Measurements from ENCODE around the gene NRF1. TPM values are rescaled to one million over a fixed set of nuclear protein-coding genes. Genes with fewer than 3 reads are reported as not detected.

The NRF1 gene
- total and polyA plus RNA-seq, 2 of the 13 experiments (the other 11 are each of a cell fraction or from before 2014, with no cell fraction given): 9.3 to 10.1 TPM

DNA sequence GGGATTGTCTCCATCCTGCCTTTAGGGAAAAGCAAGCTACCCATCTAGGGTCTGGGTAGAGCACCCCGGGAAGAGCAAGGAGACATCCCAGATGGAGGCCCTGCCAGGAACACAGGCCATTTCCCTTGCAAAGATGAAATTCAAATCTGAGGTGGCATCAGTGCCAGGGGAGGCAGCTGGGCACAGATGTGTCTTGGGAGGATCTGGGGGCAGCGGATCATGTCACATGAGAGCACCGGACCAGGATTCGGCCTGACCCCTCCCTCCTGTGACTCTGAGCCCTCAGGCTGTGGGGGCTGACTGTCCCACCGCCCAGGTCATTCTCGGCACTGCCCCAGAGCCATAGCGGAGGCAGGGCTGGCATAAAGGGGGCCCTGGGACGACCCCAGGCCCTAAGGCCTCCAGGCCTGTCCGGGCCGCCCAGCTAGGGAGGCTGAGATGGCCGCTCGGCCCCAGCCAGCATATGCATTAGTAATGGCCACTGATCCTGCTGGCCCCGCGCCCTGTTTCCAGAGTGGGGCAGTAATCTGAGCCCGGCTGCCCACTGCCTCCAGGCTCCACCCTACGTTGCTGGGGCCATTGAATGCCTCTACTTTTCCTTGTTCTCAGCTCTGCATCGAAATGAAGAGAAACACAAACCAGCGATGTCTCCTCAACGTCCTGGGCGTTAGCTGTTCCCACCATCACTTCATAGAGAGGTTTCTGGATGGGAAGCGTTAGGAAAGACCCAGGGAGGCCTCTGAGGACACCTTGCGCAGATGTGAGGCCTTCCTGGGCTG is 192.8 kb downstream of the NRF1 start:
- TF ChIP-seq JUND (CRISPR knock-in tag; IDR thresholded peaks at IDR 0.05): no peak
- no peak for TF ChIP-seq KMT2B (CRISPR knock-in tag; IDR thresholded peaks at IDR 0.05)
- TF ChIP-seq ZNF709 (CRISPR knock-in tag; IDR thresholded peaks at IDR 0.05): no peak
- TF ChIP-seq MED1 (CRISPR knock-in tag; IDR thresholded peaks at IDR 0.05): no peak
- no peak for TF ChIP-seq ZBTB10 (CRISPR knock-in tag; IDR thresholded peaks at IDR 0.05; ENCODE audit: borderline replicate concordance)
- no peak for TF ChIP-seq KLF12 (CRISPR knock-in tag; IDR thresholded peaks at IDR 0.05; ENCODE audit: borderline replicate concordance)
- TF ChIP-seq HMG20B (CRISPR knock-in tag; conservative IDR thresholded peaks at IDR 0.05): no peak
- no peak for TF ChIP-seq ZNF780A (CRISPR knock-in tag; IDR thresholded peaks at IDR 0.05)
- no peak for TF ChIP-seq PHF8 (CRISPR knock-in tag; IDR thresholded peaks at IDR 0.05)
- no peak for TF ChIP-seq POGZ (CRISPR knock-in tag; IDR thresholded peaks at IDR 0.05)
- no peak for TF ChIP-seq FOXK1 (CRISPR knock-in tag; IDR thresholded peaks at IDR 0.05; ENCODE audit: borderline replicate concordance, low read depth)
- no peak for TF ChIP-seq RARA (CRISPR knock-in tag; IDR thresholded peaks at IDR 0.05)
- TF ChIP-seq ELF3 (CRISPR knock-in tag; IDR thresholded peaks at IDR 0.05): no peak
- no peak for TF ChIP-seq FOXJ3 (CRISPR knock-in tag; IDR thresholded peaks at IDR 0.05; ENCODE audit: borderline replicate concordance)
- Histone ChIP-seq H3K27me3 (ENCODE audit: control insufficient read depth in 1 of 2, insufficient read depth in 2 of 2, low read length in 2 of 2) (peaks cover 5 to 33% of the 10 kb centered on the region in 2 experiments; a peak in 3 of 5 replicates), H2AFZ (ENCODE audit: low read length) (no peak overlapping the region), H3K4me1 (ENCODE audit: insufficient read depth, low read length) (no peaks in the 10 kb centered on the region), H3K9me3 (ENCODE audit: low read length) (no peaks in the 10 kb centered on the region), H4K20me1 (ENCODE audit: insufficient read depth, low read length) (no peaks in the 10 kb centered on the region), H3K79me2 (ENCODE audit: insufficient read depth, low read length) (no peaks in the 10 kb centered on the region), H3K9ac (ENCODE audit: insufficient read depth, low read depth, low read length) (no peak overlapping the region), H3K36me3 (replicated peaks in 1 of 2; ENCODE audit: control insufficient read depth in 1 of 2, insufficient read depth in 2 of 2, low read length in 2 of 2) (no peaks in the 10 kb centered on the region), H3K4me3 (replicated peaks in 1 of 3; ENCODE audit: insufficient read depth in 1 of 3, low read depth in 2 of 3, low read length in 3 of 3) (no peak overlapping the region), H3K27ac (ENCODE audit: extremely low read length, insufficient read depth, low read length) (no peak overlapping the region), H3K4me2 (ENCODE audit: low read depth, low read length) (no peak overlapping the region)
- ATAC-seq (peak; percentile 44; the same call in 2 of the 3 replicates), DNase-seq (ENCODE audit: low spot score) (no peak), FAIRE-seq (no peak)
- intact Hi-C loops (cut with micrococcal nuclease; ENCODE audit: unreplicated experiment): no loop called here
- in situ Hi-C loops (cut with HindIII; ENCODE audit: extremely low pct_ligation_motif_present, low pct_unique_long_range_greater_than_20kb): no loop called here
- WGBS (ENCODE audit: low lambda C conversion rate): 43% methylated on average over 6 of the region's 22 CpGs
- CTCF ChIA-PET (ENCODE audit: low intra/inter-chr PET ratio, low total read pairs): no interaction called here
- POLR2A ChIA-PET: no interaction called here
- no TSS peak for BruUV-seq (replicated peaks)
